ENCODE data around the gene PAPPA. TPM values are rescaled to one million over a fixed set of nuclear protein-coding genes. Genes with fewer than 3 reads are reported as not detected.

Gene PAPPA
- total and polyA plus RNA-seq, 12 donors: 0.22 to 23.9 (median 5.7) TPM

DNA sequence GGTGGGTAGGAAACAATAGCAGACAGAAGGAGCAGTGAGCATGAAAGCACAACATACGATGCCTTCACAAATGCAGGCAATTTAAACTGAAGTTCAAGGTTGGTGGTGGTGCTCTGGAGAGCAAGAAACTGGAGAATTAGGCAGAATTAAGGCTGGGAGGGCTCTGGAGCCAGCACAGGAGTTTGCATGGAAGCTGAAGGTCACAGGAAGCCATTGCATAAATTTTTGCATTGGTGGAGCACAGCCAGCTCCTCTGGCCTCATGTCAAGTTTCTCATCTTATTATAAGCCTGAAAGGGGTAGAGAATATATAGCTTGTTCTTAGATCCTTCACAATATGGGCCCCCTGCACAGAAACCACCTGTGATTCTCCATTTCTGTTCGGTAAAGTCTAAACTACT is 207.4 kb downstream of the PAPPA start:
- Histone ChIP-seq H3K4me3 (no peak overlapping the region), H3K36me3 (replicated peaks in 1 of 2) (no peaks in the 10 kb centered on the region), H3K4me1 (replicated peaks in 1 of 2) (peaks cover 0 to 19% of the 10 kb centered on the region in 2 donors), H3K27ac (no peak overlapping the region), H3K27me3 (no peaks in the 10 kb centered on the region), H3K9me3 (replicated peaks in 1 of 3) (no peaks in the 10 kb centered on the region)
- intact Hi-C loops (cut with DNase I): no loop called here
- WGBS, 4 donors: 71 to 76% (median 74%) methylated on average over 2 of the region's 2 CpGs
- peak in 3 of 7 donors; percentile 11 to 26 (median 23) for DNase-seq
- TF ChIP-seq POLR2A (IDR thresholded peaks at IDR 0.05): no peak
- TF ChIP-seq, protein P1, sequence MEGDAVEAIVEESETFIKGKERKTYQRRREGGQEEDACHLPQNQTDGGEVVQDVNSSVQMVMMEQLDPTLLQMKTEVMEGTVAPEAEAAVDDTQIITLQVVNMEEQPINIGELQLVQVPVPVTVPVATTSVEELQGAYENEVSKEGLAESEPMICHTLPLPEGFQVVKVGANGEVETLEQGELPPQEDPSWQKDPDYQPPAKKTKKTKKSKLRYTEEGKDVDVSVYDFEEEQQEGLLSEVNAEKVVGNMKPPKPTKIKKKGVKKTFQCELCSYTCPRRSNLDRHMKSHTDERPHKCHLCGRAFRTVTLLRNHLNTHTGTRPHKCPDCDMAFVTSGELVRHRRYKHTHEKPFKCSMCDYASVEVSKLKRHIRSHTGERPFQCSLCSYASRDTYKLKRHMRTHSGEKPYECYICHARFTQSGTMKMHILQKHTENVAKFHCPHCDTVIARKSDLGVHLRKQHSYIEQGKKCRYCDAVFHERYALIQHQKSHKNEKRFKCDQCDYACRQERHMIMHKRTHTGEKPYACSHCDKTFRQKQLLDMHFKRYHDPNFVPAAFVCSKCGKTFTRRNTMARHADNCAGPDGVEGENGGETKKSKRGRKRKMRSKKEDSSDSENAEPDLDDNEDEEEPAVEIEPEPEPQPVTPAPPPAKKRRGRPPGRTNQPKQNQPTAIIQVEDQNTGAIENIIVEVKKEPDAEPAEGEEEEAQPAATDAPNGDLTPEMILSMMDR (IDR thresholded peaks at IDR 0.05): no peak

GRCh38 chr9:116361547-116361946 is 208.0 kb downstream of the PAPPA start:
- Histone ChIP-seq H3K9me3 (replicated peaks in 1 of 3) (no peaks in the 10 kb centered on the region), H3K4me3 (no peak overlapping the region), H3K27ac (no peak overlapping the region), H3K36me3 (replicated peaks in 1 of 2) (no peaks in the 10 kb centered on the region), H3K4me1 (replicated peaks in 1 of 2) (peaks cover 0 to 19% of the 10 kb centered on the region in 2 donors), H3K27me3 (no peaks in the 10 kb centered on the region)
- WGBS, 4 donors: 78 to 87% (median 82%) methylated on average over 4 of the region's 4 CpGs
- DNase-seq: no peak
- TF ChIP-seq, protein P1 (IDR thresholded peaks at IDR 0.05): no peak
- TF ChIP-seq POLR2A (IDR thresholded peaks at IDR 0.05): no peak
- intact Hi-C loops (cut with DNase I): no loop called here

DNA sequence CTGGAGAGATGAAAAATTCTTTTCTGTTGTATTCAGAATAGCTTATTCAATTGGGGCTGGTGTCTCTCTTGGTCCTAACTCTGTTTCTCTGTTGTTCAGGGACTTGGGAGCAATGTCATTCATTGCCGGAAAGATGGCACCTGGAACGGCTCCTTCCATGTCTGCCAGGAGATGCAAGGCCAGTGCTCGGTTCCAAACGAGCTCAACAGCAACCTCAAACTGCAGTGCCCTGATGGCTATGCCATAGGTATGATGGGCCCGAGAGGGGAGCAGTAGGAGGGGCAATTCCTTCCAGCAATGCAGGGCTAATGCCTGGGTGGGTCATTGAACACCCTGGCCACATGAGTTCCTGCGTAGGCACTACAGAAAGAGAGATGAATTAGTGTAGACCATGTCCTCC is 208.9 kb downstream of the PAPPA start:
- Histone ChIP-seq H3K27me3 (no peaks in the 10 kb centered on the region), H3K36me3 (replicated peaks in 1 of 2) (no peaks in the 10 kb centered on the region), H3K9me3 (replicated peaks in 1 of 3) (no peaks in the 10 kb centered on the region), H3K4me3 (no peak overlapping the region), H3K4me1 (replicated peaks in 1 of 2) (peaks cover 0 to 19% of the 10 kb centered on the region in 2 donors), H3K27ac (no peak overlapping the region)
- DNase-seq: no peak
- intact Hi-C loops (cut with DNase I): no loop called here
- WGBS, 4 donors: 77 to 91% (median 85%) methylated on average over 3 to 6 of the region's 6 CpGs
- TF ChIP-seq, protein P1 (IDR thresholded peaks at IDR 0.05): no peak
- TF ChIP-seq POLR2A (IDR thresholded peaks at IDR 0.05): no peak

GRCh38 chr9:116365056-116365471 is 211.5 kb downstream of the PAPPA start:
- H3K27ac ChIP-seq: peak overlapping the region in 2 of 5 donors; percentile 46 to 49

More at GRCh38 chr9:116365056-116365471, 211.5 kb downstream of the PAPPA start:
- Histone ChIP-seq H3K4me3 (no peak overlapping the region), H3K9me3 (replicated peaks in 1 of 3) (no peaks in the 10 kb centered on the region), H3K4me1 (replicated peaks in 1 of 2) (peaks cover 0 to 19% of the 10 kb centered on the region in 2 donors), H3K27me3 (no peaks in the 10 kb centered on the region), H3K36me3 (replicated peaks in 1 of 2) (no peaks in the 10 kb centered on the region)
- intact Hi-C loops (cut with DNase I): no loop called here
- TF ChIP-seq, protein P1 (IDR thresholded peaks at IDR 0.05): peak in 4 of 6 experiments; percentile 11 to 28 (median 22)
- TF ChIP-seq POLR2A (IDR thresholded peaks at IDR 0.05): no peak
- 21 to 35% (median 27%) methylated on average over 7 to 9 of the region's 9 CpGs for WGBS, 4 donors
- DNase-seq: peak; percentile 60 to 78 (median 69)

All from adrenal gland (tissue), 12 donors.